Stimulated activated CD8-positive, alpha-beta memory T cell treated with anti-CD3 and anti-CD28 coated beads, Interleukin-12 subunit alpha, Interleukin-12 subunit beta, amount 100 ng/mL, for 24 hours (primary cell): ENCODE results near the gene TBKBP1.

Experiments
- DNase-seq: peaks from one replicate; pipeline ENCODE4 v3.0.0-alpha.2; 2020; ENCODE audit errors: extremely low read depth

TBKBP1 gene

GRCh38 chr17:47698749-47699535 lies 5.0 kb downstream of the TBKBP1 start:
- DNase-seq: no peak

GRCh38 chr17:47699536-47699840 lies 5.5 kb downstream of the TBKBP1 start:
- no peak for DNase-seq

GRCh38 chr17:47700471-47701449 lies 6.8 kb downstream of the TBKBP1 start:
- no peak for DNase-seq

GRCh38 chr17:47701608-47702007 lies 7.6 kb downstream of the TBKBP1 start:
- no peak for DNase-seq

GRCh38 chr17:47702391-47702995 lies 8.5 kb downstream of the TBKBP1 start:
- no peak for DNase-seq

GRCh38 chr17:47703191-47703591 lies 9.2 kb downstream of the TBKBP1 start:
- DNase-seq: no peak

GRCh38 chr17:47703671-47704070 lies 9.7 kb downstream of the TBKBP1 start:
- no peak for DNase-seq

GRCh38 chr17:47704116-47704515 lies 10.2 kb downstream of the TBKBP1 start:
- no peak for DNase-seq

GRCh38 chr17:47704736-47705135 lies 10.8 kb downstream of the TBKBP1 start:
- no peak for DNase-seq

- no peak for DNase-seq
Measured at GRCh38 chr17:47705536-47706530, 11.9 kb downstream of the TBKBP1 start.

GRCh38 chr17:47707056-47707804 lies 13.3 kb downstream of the TBKBP1 start:
- no peak for DNase-seq

- no peak for DNase-seq
Measured at GRCh38 chr17:47707884-47708283, 13.9 kb downstream of the TBKBP1 start.

- DNase-seq: no peak
Measured at GRCh38 chr17:47708312-47708863, 14.4 kb downstream of the TBKBP1 start.

- no peak for DNase-seq
Measured at GRCh38 chr17:47708864-47709541, 15.0 kb downstream of the TBKBP1 start.

GRCh38 chr17:47709594-47709993 lies 15.6 kb downstream of the TBKBP1 start:
- no peak for DNase-seq

- DNase-seq: no peak
Measured at GRCh38 chr17:47711366-47712099, 17.6 kb downstream of the TBKBP1 start.

GRCh38 chr17:47712330-47713023 lies 18.5 kb downstream of the TBKBP1 start:
- no peak for DNase-seq

GRCh38 chr17:47713980-47714700 lies 20.2 kb downstream of the TBKBP1 start:
- DNase-seq: no peak
